HUES6 (cell line): Measurements from ENCODE around the gene PSMC4.

ENCODE experiments used
- H3K27ac ChIP-seq: 2 replicates; pipeline ENCODE4 v1.7.0; 2013; ENCODE audit warnings: low read depth, mild to moderate bottlenecking, low read length, inconsistent platforms
- H3K27me3 ChIP-seq: 2 replicates; pipeline ENCODE4 v1.6.1; 2013; ENCODE audit warnings: low read length; ENCODE audit not compliant: control insufficient read depth, insufficient read depth
- H3K36me3 ChIP-seq: 2 replicates; pipeline ENCODE4 v1.6.1; 2013; ENCODE audit warnings: low read length; ENCODE audit not compliant: control insufficient read depth, insufficient read depth
- H3K4me1 ChIP-seq: 2 replicates; pipeline ENCODE4 v1.6.1; 2013; ENCODE audit warnings: low read length; ENCODE audit not compliant: control insufficient read depth, insufficient read depth
- H3K4me3 ChIP-seq: 2 replicates; pipeline ENCODE4 v1.5.1; 2013; ENCODE audit warnings: low read depth, low read length
- H3K9ac ChIP-seq: one replicate; pipeline ENCODE4 v1.6.1; 2013; ENCODE audit warnings: mild to moderate bottlenecking, low read length
- H3K9me3 ChIP-seq: 2 replicates; pipeline ENCODE4 v1.6.1; 2013; ENCODE audit warnings: low read depth, low read length; ENCODE audit not compliant: control insufficient read depth, insufficient read depth

PSMC4 gene

DNA sequence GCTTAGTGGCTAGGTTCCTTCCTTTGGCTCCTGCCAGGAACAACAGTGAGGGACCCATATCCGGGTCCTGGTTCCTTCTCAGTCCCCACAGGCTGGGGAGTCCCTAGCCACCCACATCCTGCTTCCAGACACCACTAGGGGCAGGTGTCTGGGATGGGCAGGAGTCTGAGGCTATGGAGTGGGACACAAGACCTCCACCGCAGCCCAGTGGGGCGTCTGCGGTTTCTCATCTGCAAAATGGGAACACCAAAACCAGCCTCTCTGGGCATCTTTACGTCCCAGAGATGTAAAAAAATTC is 35.7 kb upstream of the PSMC4 start:
- Histone ChIP-seq H3K36me3 (no peaks in the 10 kb centered on the region), H3K9ac (no peak overlapping the region), H3K9me3 (no peaks in the 10 kb centered on the region), H3K4me1 (no peaks in the 10 kb centered on the region), H3K4me3 (no peak overlapping the region), H3K27me3 (no peaks in the 10 kb centered on the region), H3K27ac (no peak overlapping the region)

DNA sequence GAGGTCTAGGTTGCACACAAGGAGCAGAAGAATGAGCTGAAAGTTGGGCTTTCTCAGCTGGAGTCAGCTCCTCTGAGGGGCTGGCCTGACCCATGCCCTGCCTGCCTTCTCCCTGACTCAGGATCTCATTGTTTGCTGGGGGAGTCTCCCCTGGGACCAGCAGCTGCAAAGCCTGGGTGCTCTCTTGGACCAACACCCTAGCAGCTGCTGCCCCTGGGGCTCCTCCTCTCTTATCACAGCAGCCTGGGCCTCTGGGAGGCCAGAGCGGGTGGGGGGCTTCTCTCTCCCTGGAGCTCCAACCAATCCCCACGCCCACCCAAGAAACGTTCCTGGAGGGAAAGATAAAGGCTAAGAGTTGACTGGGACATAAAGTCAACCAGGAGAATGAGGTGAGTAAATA is 34.9 kb upstream of the PSMC4 start:
- Histone ChIP-seq H3K27ac (no peak overlapping the region), H3K36me3 (no peaks in the 10 kb centered on the region), H3K4me1 (no peaks in the 10 kb centered on the region), H3K9me3 (no peaks in the 10 kb centered on the region), H3K4me3 (no peak overlapping the region), H3K9ac (no peak overlapping the region), H3K27me3 (no peaks in the 10 kb centered on the region)

DNA sequence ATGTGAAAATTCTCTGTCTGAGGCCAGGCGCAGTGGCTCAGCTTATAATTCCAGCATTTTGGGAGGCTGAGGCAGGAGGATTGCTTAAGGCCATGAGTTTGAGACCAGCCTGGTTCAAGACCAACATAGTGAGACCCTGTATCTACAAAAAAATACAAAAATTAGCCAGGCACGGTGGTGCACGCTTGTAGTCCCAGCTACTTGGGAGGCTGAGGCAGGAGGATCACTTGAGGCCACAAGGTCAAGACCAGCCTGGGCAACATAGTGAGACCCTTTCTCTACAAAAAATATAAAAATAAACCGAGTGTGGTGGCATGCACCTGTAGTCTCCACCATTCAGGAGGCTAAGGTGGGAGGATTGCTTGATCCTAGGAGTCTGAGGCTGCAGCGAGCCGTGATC is 34.3 kb upstream of the PSMC4 start:
- Histone ChIP-seq H3K4me1 (peaks cover 2% of the 10 kb centered on the region; the same call in 1 of the 2 replicates), H3K9me3 (no peaks in the 10 kb centered on the region), H3K36me3 (no peaks in the 10 kb centered on the region), H3K27me3 (no peaks in the 10 kb centered on the region), H3K9ac (no peak overlapping the region), H3K27ac (no peak overlapping the region), H3K4me3 (no peak overlapping the region)

DNA sequence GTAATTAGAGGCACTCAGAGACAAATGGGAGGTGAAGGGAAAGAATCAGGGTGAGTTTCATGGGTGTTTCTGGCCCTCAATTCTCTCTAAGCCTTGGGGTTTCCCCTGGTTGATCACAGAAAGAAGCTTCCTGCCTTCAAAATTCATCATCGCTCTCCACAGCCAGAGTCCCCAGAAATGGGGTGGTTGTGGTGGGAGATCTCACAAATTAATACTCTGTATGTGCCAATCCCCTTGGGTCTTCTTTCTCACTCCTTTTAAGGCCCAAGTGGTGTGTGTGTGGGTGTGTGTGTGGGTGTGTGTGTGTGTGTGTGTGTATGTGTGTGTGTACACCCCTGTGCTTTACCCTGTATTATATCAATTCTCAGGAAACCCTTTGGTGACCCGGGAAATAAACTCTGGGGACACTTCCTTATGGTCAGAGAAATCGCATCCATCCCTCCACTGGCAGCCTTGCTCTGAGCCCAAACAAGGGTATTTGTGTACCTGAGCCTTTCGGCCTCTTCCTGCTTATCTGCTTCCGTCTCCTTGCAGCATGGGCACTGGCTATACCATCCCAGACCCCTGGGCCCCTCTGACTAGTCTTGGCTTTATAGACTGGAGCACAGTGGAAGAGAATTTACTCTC is 33.8 kb upstream of the PSMC4 start:
- no peak overlapping the region for H3K27ac ChIP-seq
- no peaks in the 10 kb centered on the region for H3K27me3 ChIP-seq
- peaks cover 3% of the 10 kb centered on the region; the same call in 1 of the 2 replicates for H3K4me1 ChIP-seq
- no peak overlapping the region for H3K4me3 ChIP-seq
- H3K36me3 ChIP-seq = no peaks in the 10 kb centered on the region
- no peaks in the 10 kb centered on the region for H3K9me3 ChIP-seq
- H3K9ac ChIP-seq = no peak overlapping the region

DNA sequence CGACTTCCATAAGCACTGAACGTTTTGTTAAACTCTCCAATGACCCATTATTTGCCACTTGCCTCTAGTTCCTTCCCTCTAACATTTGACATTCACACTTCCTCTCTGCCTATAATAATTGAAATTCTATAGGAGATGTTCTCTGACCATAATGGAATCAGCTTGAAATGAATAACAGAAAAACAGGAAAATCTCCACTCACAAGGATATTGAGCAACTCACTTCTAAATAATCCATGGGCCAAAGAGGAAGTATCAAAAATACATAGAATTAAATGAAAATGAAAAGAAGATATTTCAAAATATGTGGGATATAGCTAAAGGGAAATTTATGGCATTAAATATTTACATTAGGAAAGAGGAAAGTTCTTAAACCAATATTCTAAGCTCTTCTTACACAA is 33.2 kb upstream of the PSMC4 start:
- H3K9me3 ChIP-seq = no peaks in the 10 kb centered on the region

DNA sequence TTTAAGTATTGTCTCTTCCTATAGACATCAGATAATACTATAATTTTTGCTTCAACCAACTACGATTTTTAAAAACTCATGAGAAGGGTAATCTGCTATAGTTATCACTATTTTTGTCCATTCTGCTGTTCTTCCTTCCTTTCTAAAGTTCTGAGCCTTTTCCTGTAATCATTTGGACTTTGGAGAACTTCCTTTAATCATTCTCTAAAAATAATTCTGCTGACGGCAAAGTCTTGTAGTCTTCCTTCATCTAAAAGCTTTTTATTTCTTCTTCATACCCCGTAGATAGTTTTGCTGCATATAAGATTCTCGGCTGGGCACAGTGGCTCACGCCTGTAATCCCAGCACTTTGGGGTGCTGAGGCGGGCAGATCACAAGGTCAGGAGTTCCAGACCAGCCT is 31.4 kb upstream of the PSMC4 start:
- Histone ChIP-seq H3K9ac (no peak overlapping the region), H3K4me3 (no peak overlapping the region), H3K27ac (no peak overlapping the region), H3K9me3 (no peaks in the 10 kb centered on the region), H3K4me1 (peaks cover 3% of the 10 kb centered on the region; the same call in 1 of the 2 replicates), H3K36me3 (no peaks in the 10 kb centered on the region), H3K27me3 (no peaks in the 10 kb centered on the region)

More for the DNA sequence above, 33.2 kb upstream of the PSMC4 start:
- H3K4me3 ChIP-seq = no peak overlapping the region
- no peak overlapping the region for H3K27ac ChIP-seq
- peaks cover 3% of the 10 kb centered on the region; the same call in 1 of the 2 replicates for H3K4me1 ChIP-seq
- H3K9ac ChIP-seq = no peak overlapping the region
- H3K27me3 ChIP-seq = no peaks in the 10 kb centered on the region
- H3K36me3 ChIP-seq = no peaks in the 10 kb centered on the region

DNA sequence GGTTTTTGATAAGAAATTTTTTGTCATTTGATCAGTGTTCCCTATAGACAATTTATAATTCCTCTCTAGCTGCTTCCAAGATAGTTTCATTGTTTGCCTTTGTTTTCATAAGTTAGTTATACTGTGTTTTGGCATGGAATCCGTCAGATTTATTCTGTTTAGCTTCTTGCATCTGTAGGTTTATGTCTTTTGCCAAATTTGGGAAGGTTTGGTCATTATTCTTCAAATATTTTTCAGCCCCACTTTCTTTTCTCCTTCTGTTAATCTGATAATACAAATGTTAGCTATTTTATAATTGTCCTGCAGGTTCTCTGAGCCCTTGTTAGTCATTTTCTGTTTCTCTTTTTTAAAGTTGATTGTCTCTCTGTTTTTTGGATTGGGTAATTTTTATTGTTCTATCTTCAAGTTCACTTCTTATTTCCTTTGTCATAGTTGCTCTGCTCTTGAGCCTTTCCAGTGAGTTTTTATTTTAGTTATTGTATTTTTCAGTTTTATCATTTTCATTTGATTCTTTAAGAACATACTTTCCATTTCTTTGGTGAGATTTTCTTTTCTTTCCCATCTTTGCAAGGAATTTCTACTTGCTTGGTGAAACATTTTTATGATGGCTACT is 30.6 kb upstream of the PSMC4 start:
- no peaks in the 10 kb centered on the region for H3K36me3 ChIP-seq
- no peak overlapping the region for H3K27ac ChIP-seq
- H3K4me1 ChIP-seq = peaks cover 3% of the 10 kb centered on the region; the same call in 1 of the 2 replicates
- no peaks in the 10 kb centered on the region for H3K27me3 ChIP-seq
- H3K4me3 ChIP-seq = no peak overlapping the region
- H3K9ac ChIP-seq = no peak overlapping the region
- H3K9me3 ChIP-seq = no peaks in the 10 kb centered on the region

DNA sequence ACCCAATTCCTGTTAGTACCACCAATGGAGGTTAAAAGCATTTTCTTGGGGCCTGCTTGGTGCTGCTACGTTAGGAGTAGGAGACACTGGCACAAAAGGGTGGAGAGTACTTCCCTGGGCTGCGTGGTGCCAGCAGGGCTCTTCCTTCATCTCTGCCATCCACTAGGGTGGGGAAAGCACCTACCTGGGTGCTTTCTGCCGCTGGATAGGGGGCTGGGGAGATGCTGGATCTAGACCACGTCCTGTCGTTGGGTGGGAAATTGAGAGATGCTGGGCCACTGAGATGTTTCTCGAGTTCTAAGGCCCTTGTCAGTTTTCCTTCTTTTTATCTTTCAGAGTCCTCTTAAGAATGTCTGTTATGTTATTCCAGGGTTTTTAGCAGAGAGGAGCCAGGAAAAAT is 29.8 kb upstream of the PSMC4 start:
- no peaks in the 10 kb centered on the region for H3K36me3 ChIP-seq
- no peak overlapping the region for H3K9ac ChIP-seq
- H3K4me1 ChIP-seq = peaks cover 3% of the 10 kb centered on the region; the same call in 1 of the 2 replicates
- H3K4me3 ChIP-seq = no peak overlapping the region
- H3K9me3 ChIP-seq = no peaks in the 10 kb centered on the region
- no peaks in the 10 kb centered on the region for H3K27me3 ChIP-seq
- H3K27ac ChIP-seq = no peak overlapping the region

DNA sequence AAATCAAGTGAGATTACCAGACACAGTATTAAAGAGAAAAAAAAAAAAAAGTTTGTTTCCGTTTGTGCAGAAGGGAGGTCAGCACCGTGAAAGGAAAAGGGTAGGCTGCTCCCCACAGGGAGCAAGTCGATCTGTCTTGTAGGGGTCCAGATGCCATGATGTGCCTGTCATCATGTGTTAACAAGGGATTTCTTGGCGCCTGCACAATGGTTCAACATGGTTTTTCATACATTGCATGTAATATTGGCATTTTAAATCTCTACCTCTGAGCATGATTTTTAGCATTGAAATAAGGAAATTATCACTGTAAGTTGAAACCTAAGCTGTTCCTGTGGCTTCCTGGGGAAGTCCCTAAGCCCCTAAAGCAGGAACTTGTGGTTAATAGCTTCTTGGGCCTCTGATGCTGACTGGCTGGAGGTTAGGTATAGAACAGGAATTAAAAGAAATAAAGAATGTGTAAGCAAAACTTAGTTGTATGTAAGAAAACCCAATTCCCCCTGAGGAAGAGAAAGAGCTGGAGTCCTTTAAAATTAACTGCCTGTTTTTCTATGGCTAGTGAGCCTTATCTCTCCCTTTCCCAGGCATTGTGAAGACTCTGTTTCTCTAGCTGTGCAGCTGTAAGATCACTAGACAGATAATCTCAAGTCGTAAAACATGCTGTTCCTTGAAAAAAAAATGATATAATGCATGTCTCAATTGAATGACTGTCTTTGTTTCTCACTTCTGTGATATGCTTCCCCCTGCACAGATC is 29.2 kb upstream of the PSMC4 start:
- no peaks in the 10 kb centered on the region for H3K36me3 ChIP-seq
- H3K4me1 ChIP-seq = peaks cover 3% of the 10 kb centered on the region; the same call in 1 of the 2 replicates

DNA sequence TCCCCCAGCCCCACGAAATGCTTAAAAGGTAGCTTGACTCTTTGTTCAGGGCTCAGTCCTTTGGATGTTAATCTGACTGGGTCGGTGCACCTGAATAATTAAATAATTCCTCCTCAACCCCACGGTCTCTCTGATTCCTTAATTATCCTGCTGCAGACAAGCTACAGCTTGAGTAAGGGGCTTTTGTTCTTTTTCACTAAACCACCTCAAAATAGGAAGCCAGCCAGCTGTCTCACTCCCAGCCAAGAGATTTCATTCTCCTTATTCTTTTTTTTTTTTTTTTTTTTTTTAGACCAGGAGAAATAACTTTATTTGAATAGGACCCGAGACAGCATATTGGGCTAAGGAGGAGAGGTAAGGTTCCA is 28.6 kb upstream of the PSMC4 start:
- H3K4me3 ChIP-seq = no peak overlapping the region
- no peaks in the 10 kb centered on the region for H3K36me3 ChIP-seq
- no peaks in the 10 kb centered on the region for H3K27me3 ChIP-seq
- no peak overlapping the region for H3K9ac ChIP-seq
- no peak overlapping the region for H3K27ac ChIP-seq
- H3K9me3 ChIP-seq = no peaks in the 10 kb centered on the region
- H3K4me1 ChIP-seq = peaks cover 3% of the 10 kb centered on the region; the same call in 1 of the 2 replicates

More for the DNA sequence above, 29.2 kb upstream of the PSMC4 start:
- Histone ChIP-seq H3K9me3 (no peaks in the 10 kb centered on the region), H3K4me3 (no peak overlapping the region), H3K9ac (no peak overlapping the region), H3K27ac (no peak overlapping the region), H3K27me3 (no peaks in the 10 kb centered on the region)

DNA sequence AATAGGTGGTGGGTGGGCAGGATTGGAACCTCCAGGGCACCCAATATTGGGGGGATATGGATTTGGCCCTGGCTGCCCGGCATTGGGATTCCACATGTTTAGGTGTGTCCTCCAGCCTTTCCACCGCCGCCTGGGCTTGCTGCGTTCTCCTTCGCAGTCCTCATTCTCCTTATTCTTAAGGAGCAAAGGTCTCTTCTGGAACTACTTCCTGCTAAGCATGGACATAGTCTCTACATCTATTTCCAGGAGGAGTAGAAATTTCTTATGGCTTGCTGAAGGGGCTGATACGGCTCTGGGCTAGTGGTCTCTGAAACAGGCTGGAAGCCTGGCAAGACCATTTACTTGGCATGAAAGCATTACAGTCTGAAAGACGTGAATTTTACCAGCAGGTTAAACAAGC is 27.4 kb upstream of the PSMC4 start:
- Histone ChIP-seq H3K27me3 (no peaks in the 10 kb centered on the region), H3K36me3 (no peaks in the 10 kb centered on the region), H3K27ac (no peak overlapping the region), H3K4me3 (no peak overlapping the region), H3K9me3 (no peaks in the 10 kb centered on the region), H3K4me1 (peaks cover 3% of the 10 kb centered on the region; the same call in 1 of the 2 replicates), H3K9ac (no peak overlapping the region)
